A549 (cell line): Measurements from ENCODE around the gene NRXN2.

Experiments
- BHLHE40 ChIP-seq: IDR thresholded peaks from 2 replicates; pipeline ENCODE4 v1.6.1; 2012; ENCODE audit warnings: low read depth, low read length, inconsistent platforms
- CHD2 ChIP-seq: fragments of 150-350 bp; IDR thresholded peaks from 2 replicates; pipeline ENCODE4 v1.6.1; 2014; ENCODE audit warnings: low read length; ENCODE audit not compliant: partially characterized antibody
- EP300 ChIP-seq, 2 experiments: fragments of >200 bp; sonication (Bioruptor Twin); formaldehyde crosslinking; IDR thresholded peaks; 2 replicates in 1 of 2; 3 replicates in 1 of 2; pipeline ENCODE4 v1.6.1; 2016 to 2017
- JUN ChIP-seq, 2 experiments: fragments of >200 bp; sonication (Bioruptor Twin); formaldehyde crosslinking; IDR thresholded peaks; 2 replicates in 1 of 2; 3 replicates in 1 of 2; pipeline ENCODE4 v1.6.1; 2016 to 2017
- JUNB ChIP-seq: fragments of >200 bp; sonication (Bioruptor Twin); formaldehyde crosslinking; IDR thresholded peaks from 2 replicates; pipeline ENCODE4 v1.6.1; 2016
- MAFK ChIP-seq: fragments of 450-650 bp; IDR thresholded peaks from 2 replicates; pipeline ENCODE4 v1.6.1; 2014; ENCODE audit not compliant: partially characterized antibody
- PHF8 ChIP-seq: fragments of 200-600 bp; sonication (generic); IDR thresholded peaks from 2 replicates; pipeline ENCODE4 v1.6.1; 2016; ENCODE audit warnings: low read depth, mild to moderate bottlenecking, antibody characterized with exemption, moderate library complexity, borderline replicate concordance
- POLR2A ChIP-seq: IDR thresholded peaks from 2 replicates; pipeline ENCODE4 v1.6.1; 2012; ENCODE audit warnings: mild to moderate bottlenecking, low read length
- SMC3 ChIP-seq: fragments of >200 bp; sonication (Bioruptor Twin); formaldehyde crosslinking; IDR thresholded peaks from 3 replicates; pipeline ENCODE4 v1.6.1; 2018; ENCODE audit warnings: inconsistent platforms
- TP53 ChIP-seq: fragments of 250-450 bp; sonication (Bioruptor Pico); IDR thresholded peaks from 2 replicates; pipeline ENCODE4 v1.5.0; 2021; ENCODE audit warnings: mild to moderate bottlenecking, moderate library complexity
- TF ChIP-seq, protein P1 (sequence below): fragments of >200 bp; sonication (Bioruptor Twin); formaldehyde crosslinking; IDR thresholded peaks from 3 replicates; pipeline ENCODE4 v1.5.1; 2016
- TF ChIP-seq, protein P2 (sequence below): IDR thresholded peaks from 2 replicates; pipeline ENCODE4 v1.6.1; 2012
- TF ChIP-seq, protein P3 (sequence below): fragments of 450-650 bp; IDR thresholded peaks from 2 replicates; pipeline ENCODE4 v1.6.1; 2014; ENCODE audit warnings: antibody characterized with exemption
- TF ChIP-seq, protein P4 (sequence below): fragments of 200-600 bp; sonication (generic); IDR thresholded peaks from 2 replicates; pipeline ENCODE4 v1.6.1; 2016; ENCODE audit warnings: antibody characterized with exemption, mild to moderate bottlenecking, moderate library complexity

DNA sequence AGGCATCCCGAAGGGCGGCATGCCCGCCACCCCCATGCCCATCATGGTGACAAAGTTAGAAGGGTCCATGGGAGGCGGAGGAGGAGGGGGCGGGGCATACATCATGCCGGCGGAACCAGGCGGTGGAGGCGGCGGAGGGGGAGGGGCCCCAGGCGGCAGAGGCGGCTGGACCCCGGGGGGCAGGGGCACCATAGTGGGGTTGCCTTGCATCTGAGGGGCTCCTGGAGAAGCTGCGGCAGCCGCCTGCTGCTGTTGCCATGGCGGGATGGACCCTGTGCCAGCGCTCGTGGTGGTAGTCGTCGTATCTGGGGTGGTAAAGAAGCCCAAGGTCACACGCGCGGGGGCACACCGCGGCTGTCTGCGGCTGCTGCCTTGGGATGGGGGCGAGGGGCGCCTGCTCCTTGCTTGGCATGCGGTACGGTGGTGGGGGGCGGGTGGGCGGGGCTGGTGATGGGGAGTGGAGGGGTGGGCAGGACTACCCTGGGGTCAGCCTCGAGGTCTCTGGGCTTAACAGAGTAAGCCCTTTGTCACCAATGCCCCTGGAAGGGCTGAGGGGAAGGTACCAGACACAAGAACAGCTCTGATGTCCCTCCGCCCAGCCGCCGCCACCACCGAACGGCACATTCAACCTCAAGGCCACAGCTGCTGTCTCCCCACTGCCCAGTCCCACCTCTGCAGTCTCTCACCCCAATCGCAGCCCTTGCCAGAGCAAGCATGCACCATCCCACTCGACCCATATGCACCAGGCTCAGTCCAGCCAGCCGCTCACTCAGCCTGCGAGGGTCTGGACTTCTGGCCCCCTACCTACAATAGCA lies 43.1 kb upstream of the NRXN2 start:
- no peak for TF ChIP-seq CHD2
- no peak for TF ChIP-seq BHLHE40
- TF ChIP-seq, protein P1, sequence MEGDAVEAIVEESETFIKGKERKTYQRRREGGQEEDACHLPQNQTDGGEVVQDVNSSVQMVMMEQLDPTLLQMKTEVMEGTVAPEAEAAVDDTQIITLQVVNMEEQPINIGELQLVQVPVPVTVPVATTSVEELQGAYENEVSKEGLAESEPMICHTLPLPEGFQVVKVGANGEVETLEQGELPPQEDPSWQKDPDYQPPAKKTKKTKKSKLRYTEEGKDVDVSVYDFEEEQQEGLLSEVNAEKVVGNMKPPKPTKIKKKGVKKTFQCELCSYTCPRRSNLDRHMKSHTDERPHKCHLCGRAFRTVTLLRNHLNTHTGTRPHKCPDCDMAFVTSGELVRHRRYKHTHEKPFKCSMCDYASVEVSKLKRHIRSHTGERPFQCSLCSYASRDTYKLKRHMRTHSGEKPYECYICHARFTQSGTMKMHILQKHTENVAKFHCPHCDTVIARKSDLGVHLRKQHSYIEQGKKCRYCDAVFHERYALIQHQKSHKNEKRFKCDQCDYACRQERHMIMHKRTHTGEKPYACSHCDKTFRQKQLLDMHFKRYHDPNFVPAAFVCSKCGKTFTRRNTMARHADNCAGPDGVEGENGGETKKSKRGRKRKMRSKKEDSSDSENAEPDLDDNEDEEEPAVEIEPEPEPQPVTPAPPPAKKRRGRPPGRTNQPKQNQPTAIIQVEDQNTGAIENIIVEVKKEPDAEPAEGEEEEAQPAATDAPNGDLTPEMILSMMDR: no peak
- no peak for TF ChIP-seq POLR2A
- TF ChIP-seq SMC3: no peak
- TF ChIP-seq TP53 (CRISPR knock-in tag): no peak
- no peak for TF ChIP-seq PHF8
- TF ChIP-seq JUN (IDR thresholded peaks at IDR 0.05): no peak
- TF ChIP-seq, protein P2, sequence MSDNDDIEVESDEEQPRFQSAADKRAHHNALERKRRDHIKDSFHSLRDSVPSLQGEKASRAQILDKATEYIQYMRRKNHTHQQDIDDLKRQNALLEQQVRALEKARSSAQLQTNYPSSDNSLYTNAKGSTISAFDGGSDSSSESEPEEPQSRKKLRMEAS: no peak
- no peak for TF ChIP-seq MAFK
- no peak for TF ChIP-seq EP300 (IDR thresholded peaks at IDR 0.05)
- TF ChIP-seq, protein P3, sequence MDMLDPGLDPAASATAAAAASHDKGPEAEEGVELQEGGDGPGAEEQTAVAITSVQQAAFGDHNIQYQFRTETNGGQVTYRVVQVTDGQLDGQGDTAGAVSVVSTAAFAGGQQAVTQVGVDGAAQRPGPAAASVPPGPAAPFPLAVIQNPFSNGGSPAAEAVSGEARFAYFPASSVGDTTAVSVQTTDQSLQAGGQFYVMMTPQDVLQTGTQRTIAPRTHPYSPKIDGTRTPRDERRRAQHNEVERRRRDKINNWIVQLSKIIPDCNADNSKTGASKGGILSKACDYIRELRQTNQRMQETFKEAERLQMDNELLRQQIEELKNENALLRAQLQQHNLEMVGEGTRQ: no peak
- TF ChIP-seq JUNB: no peak
- TF ChIP-seq, protein P4, sequence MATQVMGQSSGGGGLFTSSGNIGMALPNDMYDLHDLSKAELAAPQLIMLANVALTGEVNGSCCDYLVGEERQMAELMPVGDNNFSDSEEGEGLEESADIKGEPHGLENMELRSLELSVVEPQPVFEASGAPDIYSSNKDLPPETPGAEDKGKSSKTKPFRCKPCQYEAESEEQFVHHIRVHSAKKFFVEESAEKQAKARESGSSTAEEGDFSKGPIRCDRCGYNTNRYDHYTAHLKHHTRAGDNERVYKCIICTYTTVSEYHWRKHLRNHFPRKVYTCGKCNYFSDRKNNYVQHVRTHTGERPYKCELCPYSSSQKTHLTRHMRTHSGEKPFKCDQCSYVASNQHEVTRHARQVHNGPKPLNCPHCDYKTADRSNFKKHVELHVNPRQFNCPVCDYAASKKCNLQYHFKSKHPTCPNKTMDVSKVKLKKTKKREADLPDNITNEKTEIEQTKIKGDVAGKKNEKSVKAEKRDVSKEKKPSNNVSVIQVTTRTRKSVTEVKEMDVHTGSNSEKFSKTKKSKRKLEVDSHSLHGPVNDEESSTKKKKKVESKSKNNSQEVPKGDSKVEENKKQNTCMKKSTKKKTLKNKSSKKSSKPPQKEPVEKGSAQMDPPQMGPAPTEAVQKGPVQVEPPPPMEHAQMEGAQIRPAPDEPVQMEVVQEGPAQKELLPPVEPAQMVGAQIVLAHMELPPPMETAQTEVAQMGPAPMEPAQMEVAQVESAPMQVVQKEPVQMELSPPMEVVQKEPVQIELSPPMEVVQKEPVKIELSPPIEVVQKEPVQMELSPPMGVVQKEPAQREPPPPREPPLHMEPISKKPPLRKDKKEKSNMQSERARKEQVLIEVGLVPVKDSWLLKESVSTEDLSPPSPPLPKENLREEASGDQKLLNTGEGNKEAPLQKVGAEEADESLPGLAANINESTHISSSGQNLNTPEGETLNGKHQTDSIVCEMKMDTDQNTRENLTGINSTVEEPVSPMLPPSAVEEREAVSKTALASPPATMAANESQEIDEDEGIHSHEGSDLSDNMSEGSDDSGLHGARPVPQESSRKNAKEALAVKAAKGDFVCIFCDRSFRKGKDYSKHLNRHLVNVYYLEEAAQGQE: no peak
